SIG-M5 (cell line): ENCODE results near the gene MPC2.

Experiments
- DNase-seq: peaks from one replicate; lab custom pipeline; 2025; lab: John Stamatoyannopoulos, UW

The MPC2 gene

DNA sequence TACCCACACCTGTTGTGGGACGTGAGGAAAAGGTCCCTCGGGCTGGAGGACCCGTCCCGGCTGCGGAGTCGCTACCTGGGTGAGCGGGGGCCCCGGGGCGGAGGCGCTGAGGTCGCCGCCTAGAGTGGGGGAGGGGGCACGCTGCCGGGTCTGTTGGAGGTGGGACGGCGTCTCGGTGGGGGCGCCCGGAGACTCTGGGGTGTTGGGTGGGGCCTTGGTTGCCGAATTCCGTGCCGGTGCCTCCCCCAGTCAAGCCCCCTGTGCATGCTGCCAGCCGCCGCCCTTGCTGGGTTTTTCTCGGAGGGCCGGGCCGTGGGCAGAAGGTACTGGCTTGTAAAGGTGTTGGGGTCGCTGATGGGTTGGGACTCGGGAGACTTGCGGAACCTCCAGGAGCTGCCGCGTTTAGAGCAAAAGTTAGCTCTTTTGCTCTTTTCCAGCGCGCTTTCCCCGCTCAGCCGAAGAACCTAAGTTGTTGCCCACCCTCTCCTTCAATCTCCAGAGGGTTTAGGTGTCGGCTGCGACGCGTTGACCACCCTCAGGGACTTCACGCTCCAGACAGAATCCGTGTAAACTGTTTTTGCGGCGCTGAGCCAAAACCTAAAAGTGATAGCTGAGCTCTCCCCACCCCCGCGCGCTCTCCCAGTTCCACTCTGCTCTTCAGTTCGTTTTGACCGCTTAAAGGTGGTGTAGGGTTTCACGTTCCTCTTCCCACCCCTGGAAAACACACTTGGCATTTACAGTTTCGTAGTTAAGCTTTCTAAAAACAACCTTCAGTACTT, at the start of gene MPC2:
Gene MPC2, minus strand, starts transcription at position 143 of the 779 bp plus-strand sequence. CDS start 1,231 bp downstream, outside the sequence.
- DNase-seq, result peak; percentile 20

DNA sequence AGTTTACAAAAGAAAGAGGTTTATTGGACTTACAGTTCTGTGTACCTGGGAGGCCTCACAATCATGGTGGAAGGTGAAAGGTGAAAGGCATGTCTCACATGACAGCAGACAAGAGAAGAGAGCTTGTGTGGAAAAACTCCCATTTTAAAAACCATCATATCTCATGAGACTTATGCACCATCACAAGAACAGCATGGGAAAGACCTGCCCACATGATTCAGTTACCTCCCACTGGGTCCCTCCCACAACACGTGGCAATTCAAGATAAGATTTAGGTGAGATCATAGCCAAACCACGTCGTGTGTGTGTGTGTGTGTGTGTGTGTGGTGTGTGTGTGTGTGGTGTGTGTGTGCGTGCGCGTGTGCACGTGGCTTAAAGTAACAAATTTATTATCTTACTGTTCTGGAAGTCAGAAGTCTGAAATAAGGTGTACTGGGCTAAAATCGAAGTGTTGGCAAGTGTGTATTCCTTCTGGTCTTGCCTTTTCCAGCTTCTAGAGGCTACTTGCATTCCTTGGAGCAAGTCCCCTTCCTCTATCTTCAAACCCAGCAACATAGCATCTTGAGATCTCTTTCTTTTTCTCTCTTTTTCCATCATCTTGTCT, 48.1 kb upstream of the MPC2 start:
- no peak for DNase-seq

- DNase-seq, result no peak
These were observed 47.0 kb upstream of the MPC2 start for GRCh38 chr1:167983797-167984420.

DNA sequence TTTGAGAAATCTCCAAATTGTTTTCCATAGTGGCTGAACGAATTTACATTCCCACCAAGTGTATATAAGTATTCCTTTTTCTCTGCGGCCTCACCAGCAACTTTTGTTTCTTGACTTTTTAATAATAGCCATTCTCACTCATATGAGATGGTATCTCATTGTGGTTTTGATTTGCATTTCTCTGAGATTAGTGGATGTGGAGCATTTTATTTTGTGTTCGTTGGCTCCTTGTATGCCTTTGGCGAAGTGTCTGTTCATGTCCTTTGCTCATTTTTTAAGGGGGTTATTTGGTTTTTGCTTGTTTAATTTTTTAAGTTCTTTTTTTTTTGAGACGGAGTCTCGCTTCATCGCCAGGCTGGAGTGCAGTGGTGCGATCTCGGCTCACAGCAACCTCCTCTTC, 45.1 kb upstream of the MPC2 start:
- no peak for DNase-seq

GRCh38 chr1:167977245-167977644, 40.4 kb upstream of the MPC2 start:
- no peak for DNase-seq

- no peak for DNase-seq
These were observed 37.8 kb upstream of the MPC2 start for GRCh38 chr1:167974698-167975097.

- DNase-seq, result no peak
These were observed 37.0 kb upstream of the MPC2 start for GRCh38 chr1:167973832-167974231.

GRCh38 chr1:167968569-167968968, 31.7 kb upstream of the MPC2 start:
- DNase-seq, result no peak

- no peak for DNase-seq
These were observed 29.2 kb upstream of the MPC2 start for GRCh38 chr1:167966050-167966449.

GRCh38 chr1:167964646-167965045, 27.8 kb upstream of the MPC2 start:
- no peak for DNase-seq

DNA sequence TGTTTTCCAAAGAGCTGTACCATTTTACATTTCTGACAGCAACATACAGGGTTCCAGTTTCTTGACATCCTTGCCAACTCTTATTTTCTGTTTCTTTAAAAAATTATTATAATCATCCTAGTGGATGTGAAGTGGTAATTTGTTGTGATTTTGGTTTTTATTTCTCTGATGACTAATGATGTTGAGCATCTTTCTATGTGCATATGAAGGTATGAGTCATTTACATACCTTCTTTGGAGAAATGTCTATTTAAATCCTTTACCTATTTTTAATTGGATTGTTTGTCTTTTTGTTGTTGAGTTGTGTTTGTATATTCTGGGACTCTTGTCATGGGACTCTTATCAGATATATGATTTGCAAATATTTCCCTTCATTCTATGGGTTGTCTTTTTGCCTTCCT, 20.8 kb upstream of the MPC2 start:
- no peak for DNase-seq

- no peak for DNase-seq
These were observed 19.0 kb upstream of the MPC2 start for GRCh38 chr1:167955915-167956314.

DNA sequence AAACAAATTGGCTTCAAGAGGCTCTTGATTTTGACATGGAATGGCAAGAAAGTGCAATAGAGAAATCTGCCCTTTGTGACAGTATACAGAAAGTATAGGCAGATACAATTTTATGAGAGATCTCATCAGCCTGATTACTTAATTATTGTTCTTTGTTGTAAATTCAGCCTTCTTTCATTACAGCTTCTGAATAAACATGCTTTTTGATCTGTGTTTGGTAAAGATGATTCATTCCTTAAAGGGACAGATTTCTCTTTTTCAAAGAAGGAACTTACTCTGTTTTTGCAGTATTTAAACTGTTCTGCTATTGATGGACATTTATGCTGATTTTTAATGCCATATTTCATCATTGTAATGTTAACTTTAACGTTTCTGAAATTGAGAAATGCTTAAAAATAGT, 13.7 kb upstream of the MPC2 start:
- no peak for DNase-seq

GRCh38 chr1:167949785-167950184, 12.9 kb upstream of the MPC2 start:
- no peak for DNase-seq

- no peak for DNase-seq
These were observed 10.9 kb upstream of the MPC2 start for GRCh38 chr1:167947733-167948132.

DNA sequence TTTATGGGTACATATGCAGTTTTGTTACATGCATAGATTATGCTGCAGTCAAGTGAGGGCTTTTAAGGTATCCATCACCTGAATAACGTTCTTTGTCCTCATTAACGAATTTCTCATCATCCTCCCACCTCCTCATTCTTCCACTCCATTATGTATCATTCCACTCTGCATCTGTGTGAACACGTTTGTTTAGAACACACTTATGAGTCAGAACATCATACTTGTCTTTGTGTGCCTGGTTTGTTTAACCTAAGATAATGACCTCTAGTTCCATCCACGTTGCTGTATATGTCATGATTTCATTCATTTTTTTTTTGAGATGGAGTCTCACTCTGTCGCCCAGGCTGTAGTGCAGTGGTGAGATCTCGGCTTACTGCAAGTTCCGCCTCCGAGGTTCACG, 6.7 kb upstream of the MPC2 start:
- DNase-seq, result no peak

DNA sequence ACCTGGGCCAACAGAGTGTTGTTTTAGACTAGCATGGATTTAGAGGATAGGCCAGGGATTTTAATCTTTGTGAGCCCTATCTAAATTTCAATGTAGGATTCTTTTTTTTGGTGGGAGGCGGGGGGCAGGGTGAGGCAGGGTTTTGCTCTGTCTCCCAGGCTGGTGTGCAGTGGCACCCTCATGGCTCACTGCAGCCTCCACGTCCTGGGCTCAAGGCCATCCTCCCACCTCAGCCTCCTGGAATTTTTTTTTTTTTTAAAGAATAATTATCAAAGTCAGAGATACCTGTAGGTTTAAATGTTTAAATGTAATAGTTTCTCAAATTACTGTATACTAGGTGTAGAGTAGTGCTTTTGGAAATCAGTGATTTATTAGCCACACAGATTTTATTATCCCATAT, 3.4 kb upstream of the MPC2 start:
- no peak for DNase-seq

DNA sequence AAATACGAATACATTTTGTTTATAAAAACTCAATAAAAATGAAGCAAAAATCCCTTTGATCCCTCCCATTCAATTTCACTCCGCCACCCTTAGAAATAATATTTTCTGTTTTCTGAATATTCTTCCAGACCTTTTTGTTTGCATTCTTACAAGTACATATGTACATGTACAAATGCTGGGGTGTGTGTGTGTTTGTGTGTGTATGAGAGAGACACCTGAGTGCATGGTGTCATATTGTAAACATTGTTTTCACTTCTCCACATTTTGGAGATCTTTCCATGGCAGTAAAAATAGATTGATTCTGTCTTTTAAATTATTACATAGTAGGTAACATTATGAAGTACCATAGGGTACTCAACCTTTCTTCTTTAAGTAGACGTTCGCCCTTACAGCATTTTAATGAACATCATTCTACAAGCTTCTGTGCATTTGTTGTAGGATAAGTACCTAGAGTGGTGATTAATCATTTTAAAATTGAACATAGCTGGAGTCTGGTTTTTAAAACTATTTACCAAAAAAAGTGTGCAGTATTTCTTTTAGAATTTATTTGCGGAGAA, 1.3 kb upstream of the MPC2 start:
- no peak for DNase-seq

- no peak for DNase-seq
These were observed 788 bp upstream of the MPC2 start for GRCh38 chr1:167937709-167938010.

- peak; percentile 94 for DNase-seq
These were observed 573 bp downstream of the MPC2 start, which contains the start of gene DCAF6 for GRCh38 chr1:167936068-167936929. TSS of gene DCAF6 (plus strand) at chr1:167936683. CDS start at chr1:167936912, 229 bp downstream.

GRCh38 chr1:167935216-167936067, 1.4 kb downstream of the MPC2 start:
- peak; percentile 50 for DNase-seq
